AG09309 (cell line): ENCODE measurements around the gene POC1A.

ENCODE experiments used
- DNase-seq: peaks from one replicate; pipeline ENCODE4 v3.0.0-alpha.2; 2010; ENCODE audit warnings: low read depth
- H3K4me3 ChIP-seq: 2 replicates; pipeline ENCODE4 v1.5.1; 2011; ENCODE audit warnings: mild to moderate bottlenecking, low read depth, low read length, moderate library complexity; ENCODE audit not compliant: control insufficient read depth
- TF ChIP-seq, protein P1 (sequence below): IDR thresholded peaks from 2 replicates; pipeline ENCODE4 v1.5.1; 2011; ENCODE audit warnings: mild to moderate bottlenecking, low read depth, low read length, inconsistent platforms; ENCODE audit not compliant: insufficient read depth, control insufficient read depth; ENCODE audit errors: missing control alignments

POC1A gene

DNA sequence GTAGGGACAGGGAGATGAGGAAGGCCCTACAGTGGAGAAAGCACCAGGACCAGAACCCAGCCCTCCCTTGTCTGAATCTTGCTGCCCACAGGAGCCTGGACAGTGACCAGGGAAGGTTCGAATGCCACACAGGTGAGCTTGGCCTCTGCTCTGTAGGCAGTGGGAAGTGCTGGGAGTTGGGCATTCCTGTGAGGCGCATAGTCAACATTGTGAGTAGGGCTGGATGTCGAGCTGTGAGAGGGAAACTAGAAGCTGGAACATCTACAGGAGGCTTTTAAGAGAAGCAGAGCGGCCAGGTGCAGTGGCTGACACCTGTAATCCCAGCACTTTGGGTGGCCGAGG, 23.4 kb upstream of the POC1A start:
- TF ChIP-seq, protein P1, sequence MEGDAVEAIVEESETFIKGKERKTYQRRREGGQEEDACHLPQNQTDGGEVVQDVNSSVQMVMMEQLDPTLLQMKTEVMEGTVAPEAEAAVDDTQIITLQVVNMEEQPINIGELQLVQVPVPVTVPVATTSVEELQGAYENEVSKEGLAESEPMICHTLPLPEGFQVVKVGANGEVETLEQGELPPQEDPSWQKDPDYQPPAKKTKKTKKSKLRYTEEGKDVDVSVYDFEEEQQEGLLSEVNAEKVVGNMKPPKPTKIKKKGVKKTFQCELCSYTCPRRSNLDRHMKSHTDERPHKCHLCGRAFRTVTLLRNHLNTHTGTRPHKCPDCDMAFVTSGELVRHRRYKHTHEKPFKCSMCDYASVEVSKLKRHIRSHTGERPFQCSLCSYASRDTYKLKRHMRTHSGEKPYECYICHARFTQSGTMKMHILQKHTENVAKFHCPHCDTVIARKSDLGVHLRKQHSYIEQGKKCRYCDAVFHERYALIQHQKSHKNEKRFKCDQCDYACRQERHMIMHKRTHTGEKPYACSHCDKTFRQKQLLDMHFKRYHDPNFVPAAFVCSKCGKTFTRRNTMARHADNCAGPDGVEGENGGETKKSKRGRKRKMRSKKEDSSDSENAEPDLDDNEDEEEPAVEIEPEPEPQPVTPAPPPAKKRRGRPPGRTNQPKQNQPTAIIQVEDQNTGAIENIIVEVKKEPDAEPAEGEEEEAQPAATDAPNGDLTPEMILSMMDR, result no peak
- no peak overlapping the region for H3K4me3 ChIP-seq
- DNase-seq, result no peak

DNA sequence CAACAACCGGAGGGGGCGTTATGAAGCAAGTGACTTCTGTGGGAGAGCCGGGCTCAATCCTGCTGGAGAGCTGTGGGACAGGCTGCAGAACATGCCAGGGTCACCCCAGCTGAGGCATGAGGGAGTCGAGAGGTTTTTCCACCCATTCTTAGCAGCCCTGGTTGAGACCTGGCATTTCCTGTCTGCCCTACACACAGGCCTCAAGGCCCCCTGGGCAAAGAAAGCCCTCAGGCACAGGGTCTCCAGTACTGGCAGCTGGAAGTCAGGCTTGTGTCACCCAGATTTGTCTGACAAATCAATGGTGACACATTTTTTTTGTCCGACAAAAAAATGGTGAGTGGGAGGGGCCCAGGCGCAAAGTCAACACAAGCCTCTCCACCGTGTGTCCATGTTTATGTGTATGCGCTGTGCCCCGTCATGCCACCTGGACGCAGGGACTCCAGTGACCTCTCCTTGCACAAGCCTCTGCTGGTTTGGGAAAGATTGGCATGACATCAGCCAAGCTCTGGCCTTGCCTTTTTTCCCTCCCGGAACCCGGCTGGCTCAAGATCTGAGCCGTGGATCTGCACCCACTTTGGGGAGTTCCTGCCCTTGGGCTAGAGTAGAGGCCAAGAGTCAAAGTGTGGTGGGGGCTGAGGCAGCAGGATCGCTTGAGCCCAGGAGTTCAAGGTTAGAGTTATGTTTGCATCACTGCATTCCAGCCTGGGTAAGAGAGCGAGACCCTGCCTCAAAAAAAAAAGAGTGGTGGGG, 22.9 kb upstream of the POC1A start:
- TF ChIP-seq, protein P1, result no peak
- DNase-seq, result no peak
- H3K4me3 ChIP-seq, result no peak overlapping the region

DNA sequence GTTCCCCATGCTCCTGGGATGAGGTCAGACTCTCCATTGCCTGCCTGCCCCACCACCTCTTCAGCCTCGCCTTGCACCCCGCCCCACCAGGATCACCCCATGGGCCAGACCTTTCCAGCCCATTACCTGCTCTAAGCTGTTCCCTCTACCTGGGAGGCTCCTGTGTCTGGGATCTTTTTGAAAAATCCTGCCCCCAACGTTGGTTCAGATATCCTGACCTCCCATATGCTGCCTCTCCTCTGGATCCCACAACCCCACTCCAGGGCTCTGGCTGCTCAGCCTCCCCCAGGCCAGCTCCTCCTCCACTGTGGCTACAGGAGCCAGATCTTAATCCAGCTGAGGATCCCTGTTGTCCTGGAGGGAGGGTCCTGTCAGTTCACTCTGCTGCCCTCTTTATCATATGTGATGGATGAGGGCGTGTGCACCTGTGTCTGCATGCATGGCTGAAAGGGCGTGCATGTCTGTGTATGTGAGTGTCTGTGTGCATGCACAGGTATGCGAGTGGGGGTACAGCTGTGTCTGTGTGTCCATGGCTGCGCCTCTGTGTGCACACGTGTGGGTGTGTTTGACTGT, 22.0 kb upstream of the POC1A start:
- TF ChIP-seq, protein P1, result no peak
- H3K4me3 ChIP-seq, result no peak overlapping the region
- DNase-seq, result no peak

DNA sequence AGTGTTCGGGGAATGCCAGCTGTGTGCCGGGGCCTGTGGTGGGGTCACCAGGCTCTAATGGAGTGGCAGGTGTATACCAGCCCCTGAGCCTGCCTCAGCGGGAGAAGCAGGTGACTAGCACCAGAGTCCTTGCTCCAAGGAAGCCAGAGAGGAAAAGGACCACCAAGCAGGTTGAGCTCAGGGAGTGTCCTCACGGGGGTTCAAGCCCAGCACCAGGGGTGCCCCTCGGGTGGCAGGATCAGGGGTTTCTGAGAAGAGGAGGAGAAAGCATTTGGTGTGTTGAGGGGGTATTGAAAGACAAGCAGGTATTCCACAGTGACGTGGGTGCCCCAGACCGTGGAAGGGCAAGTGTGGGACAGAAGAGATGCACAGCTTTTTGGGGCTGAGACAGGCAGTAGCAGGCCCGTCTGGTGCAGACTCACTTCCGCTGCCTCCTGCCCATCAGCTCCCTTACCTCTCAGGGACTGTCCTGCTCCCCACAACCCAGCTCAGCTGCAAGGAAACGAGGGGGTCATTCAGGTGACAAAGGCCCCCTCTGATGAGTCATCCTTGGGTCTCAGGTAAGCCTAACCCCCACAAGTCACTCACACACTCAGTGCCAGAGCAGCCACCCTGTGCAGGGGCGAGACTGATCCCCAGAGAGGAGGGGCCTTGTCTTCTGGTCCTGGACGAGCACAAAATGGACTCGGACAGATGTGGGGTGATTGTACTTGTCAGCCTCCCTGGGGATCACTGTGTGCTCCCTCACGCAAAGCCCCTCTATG, 21.4 kb upstream of the POC1A start:
- DNase-seq, result no peak
- H3K4me3 ChIP-seq, result no peak overlapping the region
- TF ChIP-seq, protein P1, result no peak

DNA sequence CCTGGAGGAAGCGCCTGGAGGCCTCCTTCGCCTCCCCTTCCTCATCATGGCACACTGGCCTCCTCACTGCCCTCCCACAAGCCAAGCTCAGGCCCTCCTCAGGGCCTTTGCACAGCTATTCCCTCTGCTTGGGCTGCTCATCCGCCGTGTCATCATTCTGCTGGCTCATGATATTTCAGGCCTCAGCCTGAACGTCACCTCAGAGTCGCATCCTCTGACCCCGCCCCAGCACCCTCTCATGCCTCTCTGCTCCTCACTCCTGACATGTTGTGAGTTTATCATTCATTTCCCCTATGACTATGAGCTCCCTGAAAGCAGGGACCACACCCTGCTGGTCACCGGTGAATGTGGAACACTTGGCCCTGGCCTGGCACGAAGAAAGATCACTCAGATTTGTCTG, 20.7 kb upstream of the POC1A start:
- H3K4me3 ChIP-seq, result no peak overlapping the region
- TF ChIP-seq, protein P1, result no peak
- DNase-seq, result no peak

DNA sequence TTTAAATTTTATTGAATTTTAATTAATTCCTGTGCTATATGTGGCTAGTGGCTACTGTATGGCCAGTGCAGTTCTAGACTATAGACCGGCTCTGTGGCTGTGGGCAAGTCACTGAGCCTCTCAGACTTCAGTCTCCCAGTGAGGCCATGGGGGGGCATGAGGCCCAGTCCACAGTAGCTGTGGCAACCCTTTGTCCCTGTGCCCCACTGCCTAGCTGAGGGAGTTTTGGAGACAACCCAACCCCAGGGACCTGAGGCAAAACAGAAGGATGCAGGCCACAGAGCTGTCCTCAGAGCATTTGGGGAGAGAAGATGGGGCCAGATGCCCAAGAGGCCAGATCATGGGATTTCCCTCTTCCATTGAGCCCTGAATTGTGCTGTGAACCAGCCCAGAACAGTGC, 18.9 kb upstream of the POC1A start:
- DNase-seq, result no peak
- TF ChIP-seq, protein P1, result no peak
- H3K4me3 ChIP-seq, result no peak overlapping the region
